CD4-positive, alpha-beta T cell (primary cell): ENCODE results near the gene ECHS1. TPM values are rescaled to one million over a fixed set of nuclear protein-coding genes. Genes with fewer than 3 reads are reported as not detected.

Source experiments
- ATAC-seq: fragments of 200-7000 bp; cut with Tn5 transposase; one replicate; pipeline ENCODE4 v1.10.0; 2022; ENCODE audit warnings: mild to moderate bottlenecking; ENCODE audit not compliant: poor library complexity
- CTCF ChIA-PET: fragments of 350-600 bp; sonication (Branson Sonifier 250); formaldehyde crosslinking; loops from one replicate; lab custom pipeline; 2021; ENCODE audit warnings: antibody characterized with exemption, inconsistent platforms; lab: Charles Lee
- POLR2A ChIA-PET: fragments of 350-600 bp; sonication (Branson Sonifier 250); formaldehyde crosslinking; loops from one replicate; lab custom pipeline; 2021; ENCODE audit warnings: antibody characterized with exemption, inconsistent platforms; lab: Charles Lee
- DNase-seq, 14 experiments: peaks; one replicate each; pipeline ENCODE4 v3.0.0-alpha.2; 2013 to 2020; ENCODE audit warnings: mixed read lengths in 2 of 14
- H3K27ac ChIP-seq, 2 donors: one replicate each; pipeline versions ENCODE4 v1.5.1 to v1.7.0; 2013; ENCODE audit warnings: low read length in 2 of 2, low read depth in 1 of 2, mild to moderate bottlenecking in 1 of 2
- H3K27me3 ChIP-seq, 2 experiments: 1 replicate in 1 of 2; 2 replicates in 1 of 2; pipeline versions ENCODE4 v1.6.1 to v1.7.0; 2013; ENCODE audit warnings: low read length in 2 of 2, control low read depth in 1 of 2, mild to moderate bottlenecking in 1 of 2, moderate library complexity in 1 of 2; ENCODE audit not compliant: insufficient read depth in 2 of 2, control insufficient read depth in 1 of 2
- H3K36me3 ChIP-seq: one replicate; pipeline ENCODE4 v1.6.1; 2013; ENCODE audit warnings: low read length, control low read depth; ENCODE audit not compliant: insufficient read depth
- H3K4me1 ChIP-seq: one replicate; pipeline ENCODE4 v1.6.1; 2013; ENCODE audit warnings: low read length, control low read depth; ENCODE audit not compliant: insufficient read depth
- H3K4me3 ChIP-seq: one replicate; pipeline ENCODE4 v1.5.1; 2013; ENCODE audit warnings: mild to moderate bottlenecking, low read length, moderate library complexity
- H3K9me3 ChIP-seq, 2 experiments: 1 replicate in 1 of 2; 2 replicates in 1 of 2; pipeline versions ENCODE4 v1.6.1 to v1.7.0; 2013; ENCODE audit warnings: low read length in 2 of 2, mild to moderate bottlenecking in 2 of 2, control low read depth in 1 of 2, moderate library complexity in 1 of 2; ENCODE audit not compliant: control insufficient read depth in 1 of 2, insufficient read depth in 1 of 2
- H3K27ac Mint-ChIP-seq: one replicate; pipeline ENCODE4 v1.8.0; 2020; ENCODE audit warnings: mixed read lengths
- H3K27me3 Mint-ChIP-seq: one replicate; pipeline ENCODE4 v1.8.0; 2021; ENCODE audit warnings: mixed read lengths
- H3K36me3 Mint-ChIP-seq: one replicate; pipeline ENCODE4 v1.8.0; 2021; ENCODE audit warnings: low read depth, mixed read lengths
- H3K4me1 Mint-ChIP-seq: one replicate; pipeline ENCODE4 v1.8.0; 2021; ENCODE audit warnings: low read depth, mixed read lengths
- H3K4me3 Mint-ChIP-seq: one replicate; pipeline ENCODE4 v1.8.0; 2020; ENCODE audit warnings: mild to moderate bottlenecking, mixed read lengths
- H3K9me3 Mint-ChIP-seq: one replicate; pipeline ENCODE4 v1.8.0; 2020; ENCODE audit warnings: mixed read lengths
- CTCF ChIP-seq: fragments of 200-600 bp; IDR thresholded peaks from one replicate; pipeline ENCODE4 v1.8.0; 2022; ENCODE audit warnings: antibody characterized with exemption, mild to moderate bottlenecking
- intact Hi-C, 2 experiments: fragments of 100-400 bp; cut with DNase I in 1 of 2; cut with micrococcal nuclease in 1 of 2; formaldehyde crosslinking; loops; one replicate each; pipeline versions ENCODE4 v1.15.1 to v1.9.0; 2023 to 2025; cut with DNase I, micrococcal nuclease
- total RNA-seq, 174 experiments: library from RNA in 2 of 174; stranded (reverse) in 2 of 174; gene quantifications; one replicate each; pipeline ENCODE4 v1.2.3 and lab custom pipeline; 2021 to 2026

The ECHS1 gene
- total RNA-seq, 2 experiments from 2014 or later: 7.6 to 8.3 TPM

GRCh38 chr10:133350283-133350949 is 22.7 kb downstream of the ECHS1 start:
- Mint-ChIP-seq H3K36me3 (no peaks in the 10 kb centered on the region), H3K27ac (no peak overlapping the region), H3K9me3 (no peaks in the 10 kb centered on the region), H3K4me3 (no peak overlapping the region), H3K27me3 (peaks cover 15% of the 10 kb centered on the region), H3K4me1 (no peaks in the 10 kb centered on the region)
- Histone ChIP-seq H3K27me3 (peaks cover 10 to 18% of the 10 kb centered on the region in 2 experiments), H3K4me3 (no peak overlapping the region), H3K9me3 (no peaks in the 10 kb centered on the region), H3K36me3 (no peaks in the 10 kb centered on the region), H3K27ac (no peak overlapping the region), H3K4me1 (no peaks in the 10 kb centered on the region)
- CTCF ChIA-PET: interaction anchor here (1.0 kb wide), 1 partner anchor 21 kb away, joined by 4 read pairs; no protein-coding TSS in a partner anchor
- POLR2A ChIA-PET: no interaction called here
- ATAC-seq (no peak), DNase-seq (no peak)
- intact Hi-C loops: no loop called here
- TF ChIP-seq CTCF: no peak

DNA sequence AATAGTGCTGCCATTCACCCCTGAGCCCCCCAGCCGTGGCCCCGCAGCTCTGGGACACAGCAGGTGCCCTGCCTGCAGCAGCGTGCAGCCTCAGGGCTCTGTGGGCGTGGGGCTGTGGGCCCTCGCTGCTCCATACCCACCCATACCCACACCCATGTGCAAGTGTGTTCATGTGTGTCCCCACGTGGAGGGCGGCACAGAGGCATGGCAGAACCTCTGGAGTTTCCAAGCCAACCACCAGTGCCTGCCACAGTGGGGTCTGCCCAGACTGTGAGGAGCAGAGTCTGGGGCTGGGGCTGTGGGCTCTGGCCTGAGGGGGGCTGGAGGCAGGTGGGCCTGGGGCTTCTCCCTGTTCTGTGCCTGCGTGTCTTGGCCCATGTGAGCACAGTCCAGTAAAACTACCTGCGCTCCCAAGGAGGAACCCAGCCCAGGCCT is 23.6 kb downstream of the ECHS1 start:
- Mint-ChIP-seq H3K27ac (no peak overlapping the region), H3K9me3 (no peaks in the 10 kb centered on the region), H3K4me3 (no peak overlapping the region), H3K4me1 (no peaks in the 10 kb centered on the region), H3K36me3 (no peaks in the 10 kb centered on the region), H3K27me3 (peaks cover 24% of the 10 kb centered on the region)
- Histone ChIP-seq H3K36me3 (no peaks in the 10 kb centered on the region), H3K9me3 (no peaks in the 10 kb centered on the region), H3K27me3 (peaks cover 16 to 21% of the 10 kb centered on the region in 2 experiments), H3K4me1 (no peaks in the 10 kb centered on the region), H3K4me3 (no peak overlapping the region), H3K27ac (no peak overlapping the region)
- DNase-seq (no peak), ATAC-seq (no peak)
- ChIA-PET POLR2A (no interaction called here), CTCF (no interaction called here)
- intact Hi-C loops: no loop called here
- no peak for TF ChIP-seq CTCF

DNA sequence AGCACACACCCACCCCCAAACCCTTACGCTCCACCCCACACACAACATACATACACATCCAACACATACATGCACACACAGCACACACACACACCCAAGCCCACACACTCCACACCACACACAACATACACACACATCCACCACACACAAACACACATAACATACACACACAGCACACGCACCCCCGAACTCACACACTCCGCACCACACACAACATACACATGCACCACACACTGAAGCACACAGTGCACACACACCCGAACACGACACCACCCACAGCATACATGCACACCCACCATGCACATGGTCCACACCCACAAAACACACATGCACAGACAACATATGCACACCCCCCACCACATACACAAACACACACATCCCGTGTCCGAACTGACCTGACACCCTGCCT is 24.0 kb downstream of the ECHS1 start:
- ATAC-seq (no peak), DNase-seq (no peak)
- Mint-ChIP-seq H3K36me3 (no peaks in the 10 kb centered on the region), H3K27me3 (peaks cover 28% of the 10 kb centered on the region), H3K9me3 (no peaks in the 10 kb centered on the region), H3K27ac (no peak overlapping the region), H3K4me3 (no peak overlapping the region), H3K4me1 (no peaks in the 10 kb centered on the region)
- Histone ChIP-seq H3K36me3 (no peaks in the 10 kb centered on the region), H3K4me1 (no peaks in the 10 kb centered on the region), H3K27ac (no peak overlapping the region), H3K4me3 (no peak overlapping the region), H3K9me3 (no peaks in the 10 kb centered on the region), H3K27me3 (peaks cover 20 to 25% of the 10 kb centered on the region in 2 experiments)
- no peak for TF ChIP-seq CTCF
- CTCF ChIA-PET: no interaction called here
- intact Hi-C loops: no loop called here
- POLR2A ChIA-PET: no interaction called here
